ENCODE results near the gene SPATA16.
"Not testable (repeated sequence)": the region's sequence is repeated elsewhere in the genome, so short reads cannot be mapped to it uniquely, and the experiment has no call there.

Gene SPATA16, protein sequence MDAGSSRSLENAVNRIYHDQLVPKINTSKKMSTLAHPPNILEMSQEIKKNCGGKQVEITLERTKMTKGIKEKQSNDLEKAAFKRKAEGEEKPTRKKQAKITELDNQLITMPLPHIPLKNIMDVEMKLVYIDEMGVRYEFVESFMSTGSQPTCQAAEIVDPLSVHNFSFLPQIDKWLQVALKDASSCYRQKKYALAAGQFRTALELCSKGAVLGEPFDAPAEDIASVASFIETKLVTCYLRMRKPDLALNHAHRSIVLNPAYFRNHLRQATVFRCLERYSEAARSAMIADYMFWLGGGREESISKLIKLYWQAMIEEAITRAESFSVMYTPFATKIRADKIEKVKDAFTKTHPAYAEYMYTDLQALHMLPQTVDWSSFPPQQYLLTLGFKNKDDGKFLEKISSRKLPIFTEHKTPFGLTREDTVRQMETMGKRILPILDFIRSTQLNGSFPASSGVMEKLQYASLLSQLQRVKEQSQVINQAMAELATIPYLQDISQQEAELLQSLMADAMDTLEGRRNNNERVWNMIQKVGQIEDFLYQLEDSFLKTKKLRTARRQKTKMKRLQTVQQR

DNA sequence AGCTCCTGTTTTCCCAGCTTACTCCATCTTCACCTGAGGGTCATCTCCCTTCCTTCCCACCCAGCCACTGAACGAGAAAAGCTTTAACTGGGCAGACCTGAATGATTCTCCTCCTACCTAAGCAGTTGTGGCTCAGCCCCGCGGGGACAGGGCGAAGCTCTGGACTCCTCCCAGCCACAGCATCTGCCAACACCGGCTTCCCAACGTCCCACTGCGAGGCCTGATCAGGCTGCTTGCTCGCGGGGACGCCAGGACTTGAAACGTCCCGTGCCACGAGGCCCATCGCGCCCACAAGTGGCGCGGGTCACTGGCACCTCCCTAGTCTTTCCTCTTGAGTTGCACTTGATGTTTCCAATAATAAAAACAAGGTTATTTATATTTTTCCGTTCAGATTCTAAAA lies at the start of gene SPATA16:
SPATA16 (minus strand) TSS at position 250 of the 400 bp plus-strand sequence. CDS start 23,504 bp downstream, outside the sequence.
- no peak for DNase-seq (ENCODE audit: low read depth)

DNA sequence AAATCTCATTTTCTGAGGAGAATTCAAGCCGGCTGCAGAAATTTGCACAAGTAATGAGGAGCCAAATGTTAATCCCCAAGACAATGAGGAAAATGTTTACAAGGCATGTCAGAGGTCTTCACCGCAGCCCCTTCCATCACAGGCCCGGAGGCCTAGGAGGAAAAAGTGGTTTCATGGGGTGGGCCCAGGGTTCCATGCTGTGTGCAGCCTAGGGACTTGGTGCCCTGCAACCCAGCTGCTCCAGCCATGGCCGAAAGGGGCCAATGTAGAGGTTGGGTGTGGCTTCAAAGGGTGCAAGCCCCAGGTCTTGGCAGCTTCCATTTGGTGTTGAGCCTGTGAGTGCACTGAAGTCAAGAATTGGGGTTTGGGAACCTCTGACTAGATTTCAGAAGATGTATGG lies 42.0 kb upstream of the SPATA16 start:
- not testable (repeated sequence) for DNase-seq (ENCODE audit: low read depth)

- no peak for DNase-seq (ENCODE audit: low read depth)
These were observed 32.6 kb upstream of the SPATA16 start for GRCh38 chr3:173173652-173174051.

- not testable (repeated sequence) for DNase-seq (ENCODE audit: low read depth)
These were observed 18.1 kb upstream of the SPATA16 start for GRCh38 chr3:173159139-173159538.

DNA sequence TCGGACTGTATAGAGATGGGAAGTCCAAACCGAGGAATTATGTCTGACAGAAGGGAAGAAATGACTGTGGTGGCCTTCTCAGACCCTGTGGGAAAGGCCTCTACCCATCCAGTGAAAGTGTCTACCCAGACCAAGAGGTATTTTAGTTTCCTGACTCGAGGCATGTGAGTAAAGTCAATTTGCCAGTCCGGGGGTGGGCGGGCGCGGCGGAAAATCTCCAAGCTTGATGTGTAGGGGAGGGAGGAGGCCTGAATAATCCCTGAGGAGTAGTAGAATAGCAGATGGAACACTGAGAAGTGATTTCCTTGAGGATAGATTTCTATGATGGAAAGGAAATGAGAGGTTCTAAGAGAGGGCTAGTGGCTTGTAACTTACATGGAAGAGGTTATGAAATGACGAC lies 15.5 kb upstream of the SPATA16 start:
- DNase-seq (ENCODE audit: low read depth): not testable (repeated sequence)

DNA sequence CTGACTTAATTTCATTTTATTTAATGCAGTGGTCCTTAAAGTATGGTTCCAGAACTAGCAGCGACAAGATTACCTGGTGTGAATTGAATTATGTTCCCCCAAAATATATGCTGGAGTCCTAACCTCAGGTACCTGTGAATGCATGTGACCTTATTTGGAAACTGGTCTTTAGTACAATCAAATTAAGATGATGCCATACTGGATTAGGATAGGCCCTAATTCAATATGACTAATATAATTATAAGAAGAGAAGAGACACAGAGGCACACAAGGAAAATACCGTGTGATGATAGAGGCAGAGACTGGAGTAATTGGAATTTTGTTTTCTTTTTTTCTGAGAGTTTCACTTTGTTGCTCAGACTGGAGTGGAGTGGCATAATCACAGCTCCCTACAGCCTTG lies 12.6 kb upstream of the SPATA16 start:
- DNase-seq (ENCODE audit: low read depth): no peak

- no peak for DNase-seq (ENCODE audit: low read depth)
These were observed 1.6 kb downstream of the SPATA16 start for GRCh38 chr3:173139420-173139819.

- no peak for DNase-seq (ENCODE audit: low read depth)
These were observed 3.0 kb downstream of the SPATA16 start for GRCh38 chr3:173138026-173138425.

DNA sequence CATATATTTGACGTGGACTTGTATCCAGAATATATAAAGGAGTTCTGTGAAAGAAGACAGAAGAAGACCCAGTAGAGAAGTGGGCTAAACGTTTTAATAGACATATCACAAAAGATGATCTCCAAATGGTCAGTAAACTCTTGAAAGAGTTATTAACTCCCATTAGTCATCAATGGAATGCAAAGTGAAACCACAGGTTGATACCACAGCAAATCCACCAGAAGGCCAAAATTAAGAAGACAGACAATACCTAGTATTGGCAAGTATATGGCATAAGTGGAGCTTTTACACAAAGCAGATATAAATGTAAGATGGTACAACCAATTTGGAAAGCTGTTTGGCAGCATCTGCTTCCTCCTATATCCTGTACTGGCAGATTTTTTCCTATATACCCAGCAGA lies 6.0 kb downstream of the SPATA16 start:
- no peak for DNase-seq (ENCODE audit: low read depth)

DNA sequence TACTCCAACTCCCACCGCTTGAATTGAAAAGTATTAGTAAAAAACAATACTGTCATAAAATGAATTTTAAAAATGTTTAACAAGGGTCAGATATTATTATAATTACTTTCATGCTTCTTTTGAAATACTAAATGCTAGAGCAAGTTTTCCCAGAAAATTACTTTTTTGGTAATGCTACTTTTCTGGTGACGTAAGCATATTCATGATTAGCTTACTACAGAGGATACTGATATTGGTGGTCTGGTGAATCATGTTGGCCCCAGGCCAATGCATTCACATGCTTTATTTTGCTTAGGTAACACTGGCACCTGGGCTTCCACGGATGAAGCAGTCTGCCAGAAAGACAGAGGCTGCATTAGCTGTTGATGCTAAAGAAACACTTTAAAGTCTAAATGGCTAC lies 12.4 kb downstream of the SPATA16 start:
- DNase-seq (ENCODE audit: low read depth): no peak

- no peak for DNase-seq (ENCODE audit: low read depth)
These were observed 29.7 kb downstream of the SPATA16 start for GRCh38 chr3:173111321-173111720.

DNA sequence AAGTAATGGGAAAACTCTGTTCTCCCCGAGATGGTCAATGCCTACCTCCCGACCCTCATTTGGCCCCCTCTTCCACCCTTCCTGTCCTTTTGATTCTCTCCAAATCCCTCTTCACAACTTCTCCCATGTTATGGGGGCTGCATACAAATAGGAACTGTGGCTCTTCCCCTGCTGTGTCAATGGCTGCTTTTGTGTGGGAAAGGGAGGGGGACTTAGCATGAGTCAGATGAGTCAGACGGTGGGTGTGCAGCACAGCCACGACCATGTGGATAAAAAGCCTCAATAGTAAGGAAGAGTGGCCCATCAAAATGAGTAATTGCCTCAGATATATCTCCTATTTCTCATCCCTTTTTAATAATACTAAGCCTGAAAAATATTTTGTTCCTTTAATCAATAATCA lies 31.9 kb downstream of the SPATA16 start:
- DNase-seq (ENCODE audit: low read depth): no peak

DNA sequence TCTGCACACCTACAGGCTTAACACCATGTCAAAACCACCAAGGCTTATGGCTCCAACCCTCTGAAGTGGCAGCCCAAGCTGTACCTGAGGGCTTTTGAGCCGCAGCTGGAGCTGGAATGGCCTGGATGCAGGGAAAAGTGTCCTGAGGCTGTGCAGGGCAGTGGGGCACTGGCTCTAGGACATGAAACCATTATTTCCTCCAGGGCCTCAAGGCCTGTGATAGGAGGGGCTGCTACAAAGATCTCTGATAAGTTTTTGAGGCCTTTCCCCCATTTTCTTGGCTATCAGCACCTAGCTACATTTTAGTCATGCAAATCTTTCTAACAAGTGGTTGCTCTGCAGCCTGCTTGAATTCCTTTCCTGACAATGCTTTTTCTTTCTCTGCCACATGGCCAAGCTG lies 37.6 kb downstream of the SPATA16 start:
- DNase-seq (ENCODE audit: low read depth): no peak

DNA sequence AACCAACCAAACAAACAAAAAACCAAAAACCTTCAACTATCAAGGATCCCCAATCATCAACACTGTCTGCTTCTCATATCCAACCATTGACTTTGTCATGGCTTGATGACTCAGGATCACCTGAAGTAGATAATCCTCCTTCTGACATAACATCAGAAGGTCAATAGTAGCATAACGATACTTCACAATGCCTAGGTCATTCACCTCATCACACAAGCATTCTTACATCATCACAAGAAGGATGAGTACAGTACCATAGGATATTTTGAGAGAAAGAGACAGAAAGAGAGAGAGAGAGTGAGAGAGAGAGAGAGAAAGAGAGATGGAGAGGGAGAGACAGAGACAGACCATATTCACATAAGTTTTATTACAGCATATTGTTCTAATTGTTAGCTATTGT lies 42.1 kb downstream of the SPATA16 start:
- no peak for DNase-seq (ENCODE audit: low read depth)

DNA sequence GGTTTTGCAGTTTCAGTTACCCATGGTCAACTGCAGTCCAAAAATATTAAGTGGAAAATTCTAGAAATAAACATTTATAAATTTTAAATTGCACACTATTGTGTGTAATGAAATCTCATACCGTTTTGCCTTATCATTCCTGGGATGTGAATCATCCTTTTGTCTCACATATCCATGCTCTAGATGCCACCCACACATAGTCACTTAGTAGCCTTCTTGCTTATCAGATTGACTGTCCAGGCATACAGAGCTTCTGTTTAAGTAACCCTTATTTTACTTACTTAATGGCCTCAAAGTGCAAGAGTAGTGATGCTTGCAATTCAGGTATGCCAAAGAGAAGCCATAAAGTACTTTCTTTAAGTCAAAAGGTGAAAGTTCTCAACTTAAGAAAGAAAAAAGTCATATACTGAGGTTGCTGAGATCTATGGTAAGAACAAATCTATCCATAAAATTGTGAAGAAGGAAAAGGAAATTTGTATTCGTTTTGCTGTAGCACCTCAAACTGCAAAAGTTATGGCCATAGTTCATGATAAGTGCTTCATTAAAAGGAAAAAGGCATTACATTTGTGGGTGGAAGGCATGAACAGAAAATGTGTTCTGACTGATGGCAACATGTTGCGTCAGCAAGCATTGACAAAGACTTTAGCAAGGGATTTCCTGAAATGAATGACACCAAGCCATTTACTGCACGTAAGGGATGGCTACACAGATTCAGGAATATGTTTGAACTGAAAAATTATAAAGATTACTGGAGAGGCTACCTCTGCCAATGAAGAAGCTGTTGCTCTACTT lies 43.8 kb downstream of the SPATA16 start:
- DNase-seq (ENCODE audit: low read depth): no peak

DNA sequence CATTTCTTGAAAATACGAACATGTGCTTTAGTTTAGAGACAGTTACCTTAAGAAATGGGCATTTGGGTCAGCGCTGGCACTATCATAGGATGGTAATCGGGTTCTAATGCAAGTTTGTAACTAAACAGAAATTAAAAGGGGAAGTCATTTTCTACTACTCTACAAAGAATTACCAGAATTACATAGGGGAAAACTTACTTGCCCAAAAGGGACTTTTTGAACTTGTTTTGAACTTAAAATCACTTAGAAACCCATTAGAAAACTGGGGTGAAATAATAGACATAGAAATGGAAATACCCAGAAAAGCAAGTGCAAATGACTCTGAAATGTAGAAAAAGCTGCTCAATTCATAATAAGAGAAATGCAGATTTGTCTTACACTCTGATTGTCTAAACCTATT lies 44.9 kb downstream of the SPATA16 start:
- DNase-seq (ENCODE audit: low read depth): no peak

DNA sequence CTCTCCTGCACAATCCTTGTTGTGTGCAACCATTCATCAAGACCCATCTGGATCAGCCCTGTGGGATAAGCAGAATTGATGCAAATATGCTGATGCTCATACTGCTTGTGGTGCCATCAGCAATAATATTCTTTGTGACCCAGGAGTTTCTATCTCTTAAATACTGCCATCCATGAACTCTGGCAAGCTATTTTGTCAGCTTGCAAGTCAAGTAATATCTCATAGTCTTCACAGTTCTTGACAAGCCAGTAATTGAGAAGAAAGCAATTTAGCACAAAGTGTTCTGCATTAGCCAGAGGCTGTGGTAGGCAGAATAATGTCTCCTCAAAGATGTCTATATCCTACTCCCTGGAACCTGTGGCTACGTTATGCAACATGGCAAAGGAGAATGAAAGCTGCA lies 49.0 kb downstream of the SPATA16 start:
- DNase-seq (ENCODE audit: low read depth): no peak

- DNase-seq (ENCODE audit: low read depth): no peak
These were observed 50.5 kb downstream of the SPATA16 start for GRCh38 chr3:173090492-173090891.

- DNase-seq (ENCODE audit: low read depth): no peak
These were observed 51.8 kb downstream of the SPATA16 start for GRCh38 chr3:173089283-173089682.

DNA sequence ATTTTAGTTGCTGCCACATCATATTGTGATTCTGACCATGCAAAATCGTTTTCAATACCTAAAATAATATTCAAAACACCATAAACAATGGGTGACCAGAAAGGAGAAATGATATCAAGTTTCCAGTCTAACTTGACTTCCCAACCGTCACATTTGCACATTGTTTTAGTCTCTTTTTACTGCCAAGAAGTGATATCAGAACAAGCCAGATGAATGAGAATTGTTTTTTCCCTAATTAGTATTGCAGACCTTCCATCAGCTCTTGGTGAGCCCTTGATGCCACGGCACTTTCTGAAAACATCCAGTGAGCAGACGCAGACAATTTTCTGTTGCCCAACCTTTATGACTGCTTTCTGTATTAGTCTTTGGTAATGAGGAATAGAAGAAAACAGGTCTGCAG lies 62.5 kb downstream of the SPATA16 start:
- no peak for DNase-seq (ENCODE audit: low read depth)

DNA sequence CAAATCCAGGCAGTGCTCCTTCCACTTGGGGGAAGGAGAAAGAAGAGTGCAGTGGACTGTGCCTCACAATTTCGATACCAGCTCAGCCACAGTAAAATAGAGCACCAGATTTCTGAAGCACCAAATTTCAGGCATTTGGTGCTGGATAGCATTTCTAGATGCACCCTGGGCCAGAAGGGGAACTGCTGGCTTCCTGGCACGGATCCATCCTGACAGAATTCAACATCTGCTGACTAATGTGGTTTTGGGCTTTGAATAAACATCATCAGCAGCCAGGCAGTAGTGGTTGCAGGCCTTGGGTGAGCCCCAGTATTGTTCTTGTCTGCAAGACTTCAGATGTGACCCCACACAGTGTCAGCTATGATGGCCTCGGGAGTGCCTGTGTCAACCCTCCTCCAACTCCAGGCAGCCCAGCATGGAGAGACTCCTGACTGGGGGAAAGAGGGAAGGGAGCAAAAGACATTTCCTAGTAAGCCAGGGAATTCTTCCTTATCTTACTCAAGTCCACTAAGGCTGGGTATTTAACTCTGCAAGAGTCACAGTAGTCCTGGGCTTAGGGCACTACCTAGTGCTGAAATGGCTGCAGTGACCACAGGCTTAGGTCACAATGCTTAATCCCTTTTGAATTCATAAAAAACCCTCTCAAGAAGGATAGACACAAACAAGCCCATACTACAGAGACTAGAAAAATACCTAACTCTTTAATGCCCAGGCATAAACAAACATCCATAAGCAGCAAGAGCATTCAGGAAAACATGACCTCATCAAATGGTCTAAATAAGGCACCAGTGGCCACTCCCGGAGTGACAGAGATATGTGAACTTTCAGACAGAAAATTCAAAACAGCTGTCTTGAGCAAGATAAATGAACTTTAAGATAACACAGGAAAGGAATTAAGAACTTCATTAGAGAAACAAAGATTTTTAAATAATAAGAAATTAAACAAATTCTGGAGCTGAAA lies 74.7 kb downstream of the SPATA16 start:
- DNase-seq (ENCODE audit: low read depth): no peak

DNA sequence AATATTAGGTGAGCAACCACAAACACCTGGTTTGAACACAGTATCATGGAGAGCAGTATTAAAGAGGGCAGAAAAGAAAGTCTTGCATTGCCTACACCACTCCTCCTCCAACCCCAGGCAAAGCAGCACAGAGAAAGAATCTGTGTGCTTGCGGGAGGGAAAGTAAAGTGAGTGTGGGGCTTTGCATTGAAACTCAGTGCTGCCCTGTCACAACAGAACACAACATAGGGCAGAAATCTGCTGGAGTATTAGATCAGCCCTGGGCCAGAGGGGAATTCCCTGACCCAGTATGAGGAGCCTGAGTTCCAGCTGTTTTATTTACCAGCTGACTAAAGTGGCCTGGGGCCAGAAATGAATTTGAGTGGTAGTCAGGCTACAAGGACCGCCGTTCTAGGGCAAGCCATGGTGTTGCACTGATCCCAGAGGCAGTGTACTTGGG lies 75.5 kb downstream of the SPATA16 start:
- DNase-seq (ENCODE audit: low read depth): no peak
